ENCODE results near the gene PEPD. TPM values are rescaled to one million over a fixed set of nuclear protein-coding genes. Genes with fewer than 3 reads are reported as not detected.
A peak's percentile ranks its signal among the peaks of the same experiment; 100 is the strongest.

Gene PEPD
- total RNA-seq, 1 experiment from 2014 or later = 40.5 TPM

DNA sequence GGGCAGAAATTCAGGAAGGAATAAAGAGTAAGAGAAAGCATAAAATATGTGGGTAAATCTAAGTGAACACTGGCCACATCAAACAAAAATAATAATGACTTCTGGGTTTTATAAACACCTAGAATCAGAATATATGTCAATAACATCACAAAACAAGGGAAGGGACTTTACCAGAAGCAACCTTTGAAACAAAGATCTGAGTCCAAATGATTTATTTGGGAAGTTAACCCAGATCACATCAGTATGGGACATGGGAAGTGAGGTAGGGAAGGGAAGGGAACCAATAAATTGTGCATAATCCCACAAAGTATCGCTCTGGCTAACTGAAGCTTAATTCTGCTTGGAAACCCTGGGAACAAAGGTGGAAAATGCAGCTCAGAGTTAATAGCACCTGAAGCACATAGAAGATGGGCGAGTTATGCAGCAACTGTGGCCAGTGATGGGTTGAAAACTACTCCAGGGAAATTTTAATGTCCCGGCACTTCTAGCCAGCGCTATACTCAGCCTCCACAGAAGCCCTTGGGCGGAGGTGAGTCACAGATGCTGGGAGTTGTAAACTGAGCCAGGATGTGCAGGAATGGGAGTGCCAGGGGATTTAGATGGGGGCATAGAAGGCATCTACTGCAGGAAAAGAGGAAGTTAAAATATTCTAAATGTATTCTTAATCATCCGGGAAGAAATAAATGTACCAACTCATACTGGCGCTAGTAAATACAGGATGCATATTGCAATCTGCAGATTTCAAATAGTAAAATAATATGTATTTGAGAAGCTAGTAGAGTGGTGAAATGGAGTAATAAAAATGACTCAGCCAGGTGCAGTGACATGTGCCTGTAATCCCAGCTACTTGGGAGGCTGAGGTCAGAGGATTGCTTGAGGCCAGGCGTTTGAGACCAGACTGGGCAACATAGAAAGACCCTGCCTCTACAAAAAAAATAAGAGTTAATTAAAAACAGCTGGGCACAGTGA lies 182.3 kb downstream of the PEPD start:
- Histone ChIP-seq H3K27me3 (ENCODE audit: insufficient read depth, low read length) (no peaks in the 10 kb centered on the region; the same call in 1 of the 2 replicates), H3K27ac (ENCODE audit: low read depth, low read length) (no peak overlapping the region), H3K4me1 (ENCODE audit: control insufficient read depth in 1 of 2, insufficient read depth in 2 of 2, low read length in 2 of 2) (peaks cover 0 to 11% of the 10 kb centered on the region in 2 experiments; a peak in 3 of 4 replicates), H2AFZ (ENCODE audit: low read depth, low read length, poor library complexity, severe bottlenecking) (no peak overlapping the region), H3K79me2 (ENCODE audit: insufficient read depth, low read length) (no peaks in the 10 kb centered on the region), H3K4me3 (replicated peaks in 1 of 2; ENCODE audit: low read depth in 1 of 2, low read length in 2 of 2) (no peak overlapping the region), H3K4me2 (ENCODE audit: low read length) (peak overlapping the region; percentile 30), H3K36me3 (ENCODE audit: control insufficient read depth in 1 of 2, insufficient read depth in 2 of 2, low read length in 2 of 2) (no peaks in the 10 kb centered on the region), H3K9me2 (ENCODE audit: insufficient read depth) (no peaks in the 10 kb centered on the region), H3K9me3 (ENCODE audit: control insufficient read depth in 1 of 2, insufficient read depth in 1 of 2, low read depth in 1 of 2, low read length in 2 of 2) (no peaks in the 10 kb centered on the region), H4K20me1 (ENCODE audit: insufficient read depth) (no peaks in the 10 kb centered on the region), H3K9ac (ENCODE audit: low read length) (no peak overlapping the region)
- ATAC-seq (peak; percentile 59; the same call in 1 of the 2 replicates), DNase-seq (ENCODE audit: low read depth, low spot score) (no peak)
- TF ChIP-seq EGR1 (IDR thresholded peaks at IDR 0.05; ENCODE audit: low read depth) (no peak), EZH2 (IDR thresholded peaks at IDR 0.05) (no peak), CEBPB (IDR thresholded peaks at IDR 0.05; ENCODE audit: low read depth) (no peak), JUND (IDR thresholded peaks at IDR 0.05) (no peak), SP1 (IDR thresholded peaks at IDR 0.05; ENCODE audit: low read depth) (no peak), ELF1 (IDR thresholded peaks at IDR 0.05; ENCODE audit: borderline replicate concordance, low read depth) (no peak), EZH2phosphoT487 (IDR thresholded peaks at IDR 0.05; ENCODE audit: borderline replicate concordance) (no peak), RAD21 (IDR thresholded peaks at IDR 0.05; ENCODE audit: low read depth) (no peak), ZNF274 (IDR thresholded peaks at IDR 0.05; ENCODE audit: low read depth, low read length) (no peak), CBX3 (IDR thresholded peaks at IDR 0.05; ENCODE audit: low read depth) (no peak), SIN3A (IDR thresholded peaks at IDR 0.05; ENCODE audit: low read depth) (no peak), SRF (IDR thresholded peaks at IDR 0.05; ENCODE audit: low read depth) (no peak), POLR2AphosphoS5 (IDR thresholded peaks at IDR 0.05; ENCODE audit: low read depth, low read length) (no peak), POLR2A (IDR thresholded peaks at IDR 0.05; ENCODE audit: borderline replicate concordance, extremely low read depth, insufficient read depth, insufficient read length) (no peak)
- ChIA-PET CTCF (interaction anchor here (1.3 kb wide), 1 partner anchor 32 kb away, joined by 3 read pairs; no protein-coding TSS in a partner anchor), POLR2A (no interaction called here), RAD21 (ENCODE audit: low non-redundant PET in 1 of 2, low total read pairs in 2 of 2, uncharacterized antibody in 2 of 2, unreplicated experiment in 2 of 2) (no interaction called here)
- intact Hi-C loops (cut with micrococcal nuclease) = no loop called here
- BruUV-seq (replicated peaks) = no TSS peak

Other genes starting within 250 kb of the PEPD start
- 7.0 TPM for gene CEBPA, start 219.3 kb downstream of the PEPD start, total RNA-seq (2021; ENCODE audit: unreplicated experiment)
- gene CEBPG, start 148.1 kb downstream of the PEPD start, total RNA-seq (2021; ENCODE audit: unreplicated experiment) = 51.1 TPM
- gene CHST8, start 100.2 kb upstream of the PEPD start, total RNA-seq (2021; ENCODE audit: unreplicated experiment) = not detected

Measured in HCT116 (cell line).